ENCODE data around the gene SPATA2.

SPATA2 gene

GRCh38 chr20:49893242-49894072 is 21.9 kb downstream of the SPATA2 start:
- Histone ChIP-seq H3K9ac (ENCODE audit: low read depth, low read length) (no peak overlapping the region), H3K36me3 (ENCODE audit: insufficient read depth, low read length) (peaks cover 11% of the 10 kb centered on the region), H3K4me1 (ENCODE audit: insufficient read depth, low read length) (no peaks in the 10 kb centered on the region), H3K27ac (ENCODE audit: low read length) (no peak overlapping the region), H3K79me2 (ENCODE audit: insufficient read depth, low read length) (no peaks in the 10 kb centered on the region), H3K9me3 (ENCODE audit: insufficient read depth, low read length, severe bottlenecking) (no peaks in the 10 kb centered on the region), H3K4me2 (ENCODE audit: insufficient read depth, low read length) (no peak overlapping the region), H3K4me3 (ENCODE audit: low read depth in 1 of 2, low read length in 2 of 2) (no peak overlapping the region), H3K27me3 (ENCODE audit: insufficient read depth, low read length, poor library complexity) (no peaks in the 10 kb centered on the region), H2AFZ (ENCODE audit: low read depth, low read length) (no peak overlapping the region), H4K20me1 (ENCODE audit: insufficient read depth, low read length) (peaks cover 15% of the 10 kb centered on the region)
- TF ChIP-seq EZH2 (IDR thresholded peaks at IDR 0.05; ENCODE audit: borderline replicate concordance, low read depth, low read length, severe bottlenecking), result no peak
- TF ChIP-seq CTCF (IDR thresholded peaks at IDR 0.05; ENCODE audit: borderline replicate concordance, extremely low read depth, low read length, poor library complexity, severe bottlenecking), result no peak
- DNase-seq (no peak), ATAC-seq (ENCODE audit: insufficient read depth, low read depth) (no peak)

GRCh38 chr20:49892817-49893216 is 22.5 kb downstream of the SPATA2 start:
- no peak overlapping the region for H3K4me3 ChIP-seq (ENCODE audit: low read depth in 1 of 2, low read length in 2 of 2)
- ATAC-seq (ENCODE audit: insufficient read depth, low read depth) (no peak), DNase-seq (no peak)
- no peak overlapping the region for H3K9ac ChIP-seq (ENCODE audit: low read depth, low read length)
- H3K36me3 ChIP-seq (ENCODE audit: insufficient read depth, low read length), result peaks cover 17% of the 10 kb centered on the region
- H3K4me1 ChIP-seq (ENCODE audit: insufficient read depth, low read length), result no peaks in the 10 kb centered on the region
- H3K27me3 ChIP-seq (ENCODE audit: insufficient read depth, low read length, poor library complexity), result no peaks in the 10 kb centered on the region
- no peak overlapping the region for H3K27ac ChIP-seq (ENCODE audit: low read length)
- H4K20me1 ChIP-seq (ENCODE audit: insufficient read depth, low read length), result peaks cover 15% of the 10 kb centered on the region
- TF ChIP-seq EZH2 (IDR thresholded peaks at IDR 0.05; ENCODE audit: borderline replicate concordance, low read depth, low read length, severe bottlenecking), result no peak
- no peak for TF ChIP-seq CTCF (IDR thresholded peaks at IDR 0.05; ENCODE audit: borderline replicate concordance, extremely low read depth, low read length, poor library complexity, severe bottlenecking)
- no peak overlapping the region for H3K4me2 ChIP-seq (ENCODE audit: insufficient read depth, low read length)
- H3K9me3 ChIP-seq (ENCODE audit: insufficient read depth, low read length, severe bottlenecking), result no peaks in the 10 kb centered on the region
- no peaks in the 10 kb centered on the region for H3K79me2 ChIP-seq (ENCODE audit: insufficient read depth, low read length)
- no peak overlapping the region for H2AFZ ChIP-seq (ENCODE audit: low read depth, low read length)

- Histone ChIP-seq H3K9me3 (ENCODE audit: insufficient read depth, low read length, severe bottlenecking) (no peaks in the 10 kb centered on the region), H3K4me2 (ENCODE audit: insufficient read depth, low read length) (no peak overlapping the region), H2AFZ (ENCODE audit: low read depth, low read length) (no peak overlapping the region), H4K20me1 (ENCODE audit: insufficient read depth, low read length) (peaks cover 18% of the 10 kb centered on the region), H3K9ac (ENCODE audit: low read depth, low read length) (no peak overlapping the region), H3K4me1 (ENCODE audit: insufficient read depth, low read length) (no peaks in the 10 kb centered on the region), H3K36me3 (ENCODE audit: insufficient read depth, low read length) (peaks cover 23% of the 10 kb centered on the region), H3K79me2 (ENCODE audit: insufficient read depth, low read length) (no peaks in the 10 kb centered on the region), H3K27me3 (ENCODE audit: insufficient read depth, low read length, poor library complexity) (no peaks in the 10 kb centered on the region), H3K4me3 (ENCODE audit: low read depth in 1 of 2, low read length in 2 of 2) (no peak overlapping the region), H3K27ac (ENCODE audit: low read length) (no peak overlapping the region)
- DNase-seq (no peak), ATAC-seq (ENCODE audit: insufficient read depth, low read depth) (no peak)
- TF ChIP-seq CTCF (IDR thresholded peaks at IDR 0.05; ENCODE audit: borderline replicate concordance, extremely low read depth, low read length, poor library complexity, severe bottlenecking), result no peak
- TF ChIP-seq EZH2 (IDR thresholded peaks at IDR 0.05; ENCODE audit: borderline replicate concordance, low read depth, low read length, severe bottlenecking), result no peak
These were observed 23.1 kb downstream of the SPATA2 start for GRCh38 chr20:49892260-49892659.

Measured in DND-41 (cell line).